Activated gamma-delta T cell treated with anti-CD3 and anti-CD28 coated beads, Interleukin-2, amount 50 U/mL, for 16 hours (primary cell): Measurements from ENCODE around the gene MYDGF.
"Not testable (repeated sequence)": the region's sequence is repeated elsewhere in the genome, so short reads cannot be mapped to it uniquely, and the experiment has no call there.

ENCODE experiments used
- DNase-seq: peaks from one replicate; pipeline ENCODE4 v3.0.0-alpha.2; 2020; ENCODE audit warnings: low read depth

MYDGF gene

DNA sequence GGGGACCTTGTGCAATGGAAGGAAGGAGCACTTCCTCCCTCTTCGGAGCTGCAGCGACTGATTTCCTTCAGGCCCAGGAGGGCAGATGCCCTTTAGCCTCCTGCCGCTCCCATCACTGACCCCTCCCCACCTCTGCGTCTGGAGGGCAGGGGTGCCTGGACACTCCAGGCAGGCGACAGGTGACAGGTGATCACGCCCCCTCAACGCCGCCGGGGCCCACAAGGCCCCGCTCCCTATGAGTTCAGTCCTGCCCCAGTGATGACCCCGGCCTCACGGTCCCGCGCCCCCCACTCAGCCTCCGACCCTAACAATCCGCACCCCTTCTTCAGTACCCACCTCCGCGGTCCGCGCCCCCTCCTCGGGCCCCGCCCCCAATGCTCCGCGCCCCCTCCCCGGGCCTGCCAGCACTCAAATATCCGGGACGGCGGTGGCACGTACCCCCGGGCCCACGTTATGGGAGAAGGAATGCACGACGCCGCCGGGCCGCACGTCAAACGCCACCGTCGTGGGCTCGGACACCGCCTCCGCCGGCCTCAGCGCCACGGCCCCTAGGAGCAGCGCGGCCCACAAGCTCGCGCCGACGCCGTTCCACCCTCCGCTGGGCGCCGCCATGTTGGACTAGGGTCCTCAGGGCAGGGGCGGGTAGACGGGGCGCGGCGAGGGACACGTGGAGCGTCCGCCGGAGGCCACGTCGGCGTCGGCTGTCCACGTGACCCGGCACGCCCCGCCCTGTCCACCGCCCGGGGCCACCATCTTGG lies at the start of gene MYDGF:
Gene MYDGF, minus strand, starts transcription at position 620 of the 758 bp plus-strand sequence. Its CDS starts 8 bp downstream, at position 612.
- peak; percentile 87 for DNase-seq

DNA sequence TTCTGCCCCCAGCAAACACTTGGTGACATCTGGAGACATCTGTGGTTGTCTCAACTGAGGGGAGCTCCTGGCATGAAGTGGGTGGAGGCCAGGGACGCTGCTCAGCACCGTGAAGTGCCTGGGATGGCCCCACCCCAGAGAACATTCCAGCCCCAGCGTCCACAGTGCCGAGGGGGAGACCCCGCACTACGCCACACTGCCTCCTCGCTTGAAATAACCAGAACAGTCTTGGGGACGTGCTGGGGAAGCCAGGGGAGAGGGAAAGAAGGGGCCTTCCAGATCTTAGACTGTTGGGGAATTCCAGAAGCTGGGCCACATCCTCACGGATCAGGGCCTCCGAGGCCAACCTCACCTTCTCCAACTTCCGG lies 49.3 kb upstream of the MYDGF start:
- no peak for DNase-seq

DNA sequence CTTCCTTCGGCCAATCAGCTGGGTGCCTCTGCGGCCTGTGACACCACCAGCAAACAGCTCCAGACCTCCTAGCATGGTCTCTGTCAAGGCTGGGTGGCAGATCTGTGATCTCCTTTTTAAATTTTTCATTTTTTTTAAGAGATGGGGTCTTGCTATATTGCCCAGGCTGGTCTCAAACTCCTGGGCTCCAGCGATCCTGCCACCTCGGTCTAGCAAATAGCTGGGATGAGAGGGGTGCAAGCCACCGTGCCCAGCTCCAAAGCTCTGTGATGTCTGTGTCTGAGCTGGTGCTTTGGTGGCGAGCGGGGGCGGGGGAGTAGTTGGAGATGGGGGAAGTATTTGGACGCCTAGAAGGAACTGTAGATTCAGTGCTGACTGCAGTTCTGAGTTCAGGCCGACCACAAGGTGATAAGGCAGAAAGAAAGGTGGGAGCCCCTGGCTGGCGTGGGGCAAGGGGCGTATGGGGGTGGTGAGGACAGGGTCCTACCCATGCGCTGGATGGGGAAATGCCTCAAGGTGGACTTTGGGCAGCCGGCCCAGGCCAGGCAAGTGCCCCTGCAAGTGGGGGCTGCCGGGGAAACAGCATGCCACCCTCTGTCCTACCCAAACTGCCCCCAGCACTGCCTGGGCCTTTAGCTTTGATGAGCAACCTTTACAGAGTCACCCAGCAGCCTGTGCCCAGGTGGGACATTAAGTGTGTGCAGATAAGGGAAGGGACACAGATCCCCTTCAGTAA lies 48.0 kb upstream of the MYDGF start:
- no peak for DNase-seq

DNA sequence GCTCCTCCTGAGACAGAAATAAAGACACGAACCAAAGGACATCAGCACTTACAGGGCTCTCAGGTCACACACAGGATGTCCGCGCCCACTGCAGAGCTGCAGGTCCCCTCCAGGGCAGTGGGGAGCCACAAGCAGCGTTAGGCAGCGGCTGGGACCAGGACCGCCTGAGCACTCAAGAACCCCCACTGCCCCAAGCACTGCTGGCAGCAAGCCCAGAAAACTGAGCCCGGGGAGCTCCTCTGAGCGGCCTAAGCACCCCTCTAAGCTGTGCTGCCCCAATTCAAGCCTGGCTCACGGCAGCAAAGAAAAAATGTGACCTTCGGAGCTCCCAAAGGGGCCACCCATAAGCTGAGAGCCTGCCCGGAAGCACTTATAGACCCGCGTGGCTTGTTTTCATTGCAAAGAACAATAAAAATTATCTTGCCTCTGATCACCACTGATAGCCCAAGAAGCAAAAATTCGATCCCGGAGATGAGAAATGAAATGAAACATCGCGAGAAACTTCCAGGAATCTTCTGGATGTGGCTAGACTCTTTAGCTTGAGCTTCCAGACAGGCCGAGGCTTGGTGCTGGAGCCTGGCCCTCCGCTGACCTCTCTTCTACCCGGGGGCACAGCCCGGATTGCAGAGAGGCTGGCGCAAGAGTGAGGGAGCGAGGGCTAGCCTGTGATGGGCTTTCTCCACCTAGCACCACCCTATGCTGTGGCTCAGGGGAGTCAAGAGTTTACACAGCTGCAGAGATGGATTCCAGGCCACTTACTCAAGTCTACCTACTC lies 47.2 kb upstream of the MYDGF start:
- no peak for DNase-seq

DNA sequence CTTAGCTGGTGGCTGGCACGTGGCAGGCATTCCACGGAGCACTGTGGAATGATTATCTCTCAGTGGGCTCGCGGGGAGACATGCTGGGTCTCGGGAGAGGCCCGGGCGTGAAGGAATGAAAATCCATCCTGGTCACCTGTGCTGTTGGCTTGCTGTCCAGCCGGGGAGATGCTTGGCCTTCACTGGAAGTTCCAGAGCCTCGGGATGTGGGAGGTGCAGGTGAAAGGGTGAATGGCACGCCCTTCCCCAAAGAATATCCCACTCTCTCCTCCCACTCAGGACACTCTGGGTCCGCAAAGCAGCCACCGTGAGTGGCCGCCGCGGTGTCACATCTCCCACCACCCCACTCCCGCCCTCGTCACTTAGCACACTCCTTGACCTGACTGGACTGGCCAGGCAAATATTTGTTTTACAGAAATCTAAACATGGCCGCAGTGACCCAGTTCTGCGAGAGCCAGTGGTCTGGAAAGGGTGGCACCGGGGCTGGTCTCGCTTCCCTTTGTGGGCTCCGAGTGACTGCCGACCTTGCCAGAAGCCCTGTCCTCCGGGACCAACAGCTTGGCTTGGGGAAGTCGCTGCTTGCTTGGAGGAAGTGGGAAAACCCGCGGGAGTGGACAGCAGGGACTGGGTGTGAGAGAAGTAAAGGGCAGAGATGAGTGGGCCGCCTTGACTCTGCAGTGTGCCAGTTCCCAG lies 45.5 kb upstream of the MYDGF start:
- DNase-seq: no peak

DNA sequence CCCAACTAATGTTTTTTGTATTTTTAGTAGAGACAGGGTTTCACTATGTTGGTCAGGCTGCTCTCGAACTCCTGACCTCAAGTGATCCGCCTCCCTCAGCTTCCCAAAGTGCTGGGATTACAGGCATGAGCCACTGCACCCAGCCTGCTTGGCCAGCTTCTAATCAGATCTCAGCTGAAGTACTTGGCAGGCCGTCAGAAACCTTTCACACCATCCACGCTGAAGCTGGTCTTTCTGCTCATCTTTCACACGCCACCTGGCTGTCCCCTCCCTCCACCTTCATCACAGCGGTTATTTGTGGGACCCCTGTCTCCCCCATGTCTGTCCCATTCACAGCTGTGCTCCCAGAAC lies 45.0 kb upstream of the MYDGF start:
- DNase-seq: not testable (repeated sequence)

DNA sequence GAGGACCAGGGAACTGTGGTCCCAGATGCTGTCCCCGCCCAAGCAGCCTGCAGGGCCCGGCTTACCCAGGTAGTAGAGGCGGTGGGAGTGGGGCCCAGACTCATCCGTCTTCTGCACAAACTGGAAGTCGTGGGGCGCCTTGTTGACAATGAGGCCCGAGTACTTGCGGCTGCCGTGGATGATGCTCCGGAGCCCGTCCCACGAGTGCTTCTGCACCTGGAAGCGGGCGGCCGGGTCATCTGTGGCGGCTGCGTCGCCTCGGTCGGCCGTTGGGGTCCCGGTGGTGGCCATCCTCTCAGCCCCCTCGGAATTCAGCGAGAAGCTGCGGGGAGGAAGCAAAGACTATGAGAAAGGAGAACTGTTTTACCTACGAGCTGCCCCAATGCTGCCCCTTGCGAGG lies 43.9 kb upstream of the MYDGF start:
- DNase-seq: no peak

DNA sequence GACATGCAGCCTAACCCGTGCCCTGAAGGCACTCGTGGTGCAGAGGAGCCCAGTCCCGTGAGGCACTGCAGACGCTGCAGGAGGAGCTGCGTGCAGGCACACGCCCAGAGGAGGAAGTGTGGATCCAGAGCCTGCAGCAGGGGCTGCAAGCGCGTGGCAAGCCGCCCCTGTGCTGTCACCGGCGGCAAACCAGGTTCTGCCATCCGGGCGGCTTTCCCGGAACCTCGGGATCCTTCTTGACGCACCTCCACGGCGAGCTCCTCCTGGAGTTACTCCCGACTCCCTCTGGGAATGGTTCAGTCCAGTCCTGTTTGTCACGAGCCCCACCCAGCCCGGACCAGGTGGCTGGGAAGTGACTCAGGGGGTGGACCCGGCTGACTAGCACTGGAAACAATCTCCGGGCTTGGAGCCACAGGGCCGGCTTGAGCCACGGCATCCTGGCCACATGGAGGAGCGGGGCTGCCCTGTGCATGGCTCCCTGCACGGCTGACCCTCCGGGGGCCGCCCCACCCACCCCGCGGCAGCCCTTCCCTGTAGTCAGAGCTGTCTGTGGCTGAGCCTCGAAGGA lies 43.3 kb upstream of the MYDGF start:
- DNase-seq: no peak

DNA sequence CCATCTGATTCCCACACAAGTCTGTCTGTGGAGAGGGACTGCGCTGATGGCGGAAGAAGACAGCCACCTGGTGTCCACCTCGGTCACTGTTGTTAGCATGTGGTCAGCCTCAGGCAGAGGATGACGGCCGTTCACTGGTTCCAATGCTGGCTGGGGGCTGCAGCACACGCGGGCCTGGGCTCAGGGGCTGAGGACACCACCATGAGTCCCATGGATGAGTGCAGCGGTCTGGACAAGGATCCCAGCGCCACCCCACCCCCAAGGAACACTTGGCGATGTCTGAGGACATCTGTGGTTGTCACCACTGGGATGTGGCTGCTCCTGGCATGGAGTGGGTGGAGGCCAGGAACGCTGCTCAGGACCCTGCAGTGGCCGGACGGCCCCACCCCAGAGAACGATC lies 42.6 kb upstream of the MYDGF start:
- no peak for DNase-seq

DNA sequence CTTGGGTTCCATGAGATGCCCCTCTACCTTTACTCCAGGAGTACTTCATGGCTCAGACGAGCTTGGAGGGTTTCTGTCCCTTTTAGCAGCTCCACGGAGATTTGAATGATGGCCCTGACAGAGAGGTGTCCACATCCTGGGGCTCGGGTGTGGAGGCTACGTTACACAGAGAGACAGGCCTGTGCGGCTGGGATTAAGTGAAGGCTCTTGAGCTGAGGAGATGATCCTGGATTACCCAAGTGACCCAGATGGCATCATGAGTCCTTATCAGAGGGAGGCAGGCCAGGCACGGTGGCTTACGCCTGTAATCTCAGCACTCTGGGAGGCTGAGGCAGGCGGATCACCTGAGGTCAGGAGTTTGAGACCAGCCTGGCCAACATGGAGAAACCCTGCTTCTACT lies 41.1 kb upstream of the MYDGF start:
- no peak for DNase-seq

DNA sequence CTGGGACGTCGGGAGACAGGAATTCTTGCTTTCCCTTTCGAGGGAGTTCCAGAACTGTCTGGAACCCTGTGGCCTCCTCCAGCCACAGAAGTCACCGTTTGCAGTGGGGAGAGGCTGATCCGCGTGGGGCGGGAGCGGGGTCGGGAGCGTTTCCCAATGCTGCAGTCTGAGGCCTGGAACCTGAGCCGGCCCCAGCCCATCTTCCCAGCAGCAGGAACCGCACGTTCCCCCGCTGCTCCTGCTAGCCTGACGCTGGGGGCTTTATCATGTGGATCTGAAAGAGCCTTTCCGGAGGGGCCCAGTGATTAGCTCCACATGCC lies 40.1 kb upstream of the MYDGF start:
- DNase-seq: no peak

DNA sequence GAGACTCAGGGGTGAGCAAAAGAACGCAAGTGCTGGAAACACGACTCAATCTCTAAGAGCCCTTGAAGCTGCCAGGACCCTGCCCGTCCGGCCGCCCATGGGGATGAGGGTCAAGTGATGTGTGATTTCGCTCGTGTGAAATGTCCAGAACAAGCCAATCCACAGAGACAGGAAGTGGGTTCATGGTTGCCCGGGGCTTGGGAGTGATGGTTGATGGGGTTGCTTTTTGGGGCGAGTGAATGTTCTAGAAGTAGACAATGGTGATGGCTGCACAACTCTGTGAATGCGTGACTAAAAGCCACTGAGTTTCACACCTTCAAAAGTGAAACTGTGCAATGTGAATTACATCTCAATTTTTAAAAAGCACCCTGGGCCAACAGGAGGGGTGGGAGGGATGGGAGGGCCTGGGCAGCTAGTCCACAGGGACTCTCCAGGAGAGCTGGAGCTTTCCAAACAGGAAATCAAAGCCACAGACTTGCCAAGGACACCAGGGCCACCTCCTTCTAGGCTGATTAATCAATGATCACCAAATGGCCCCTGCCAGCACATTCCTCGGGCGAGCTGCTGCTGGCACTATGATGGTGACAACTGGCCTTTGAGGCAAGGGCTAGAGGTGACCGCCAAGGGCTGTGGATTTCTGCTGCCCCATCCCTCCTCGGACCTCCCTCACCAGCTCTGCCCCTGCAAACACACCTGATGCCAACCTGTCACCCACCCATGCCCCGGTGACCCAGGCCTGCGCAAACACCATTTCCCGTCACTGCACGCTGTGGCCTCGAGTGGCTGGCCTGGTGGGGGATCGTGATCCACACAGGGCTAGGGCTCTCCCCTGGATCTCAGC lies 39.5 kb upstream of the MYDGF start:
- DNase-seq: no peak

DNA sequence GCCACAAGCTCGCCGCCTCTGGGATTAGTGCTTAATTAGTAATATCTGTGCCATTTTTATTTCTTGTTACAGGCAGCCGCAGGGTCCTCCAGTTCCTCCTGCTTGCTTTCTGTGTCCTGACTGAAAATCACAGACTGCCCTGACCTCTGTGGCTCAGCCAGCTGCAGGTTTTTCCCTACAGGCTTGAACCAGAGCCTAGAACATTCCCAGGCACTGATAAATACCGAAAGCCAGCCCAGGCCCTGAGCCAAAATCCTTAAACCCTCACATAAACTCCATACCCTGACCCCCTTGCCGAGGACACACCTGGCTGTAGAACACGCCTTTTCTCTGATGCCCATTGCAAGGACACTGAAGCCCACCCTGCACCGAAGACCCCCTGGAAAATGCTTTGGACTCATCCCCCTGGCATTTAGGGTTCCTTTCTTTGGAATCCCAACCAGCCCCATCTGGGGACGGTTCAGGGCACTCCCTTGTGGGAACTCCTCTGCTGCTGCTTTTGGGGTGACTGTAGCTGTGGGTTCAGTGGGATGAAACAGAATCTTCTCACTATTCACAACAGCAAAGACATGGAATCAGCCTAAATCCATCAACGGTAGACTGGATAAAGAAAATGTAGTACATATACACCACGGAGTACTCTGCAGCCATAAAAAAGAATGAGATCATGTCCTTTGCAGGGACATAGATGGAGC lies 38.0 kb upstream of the MYDGF start:
- no peak for DNase-seq

DNA sequence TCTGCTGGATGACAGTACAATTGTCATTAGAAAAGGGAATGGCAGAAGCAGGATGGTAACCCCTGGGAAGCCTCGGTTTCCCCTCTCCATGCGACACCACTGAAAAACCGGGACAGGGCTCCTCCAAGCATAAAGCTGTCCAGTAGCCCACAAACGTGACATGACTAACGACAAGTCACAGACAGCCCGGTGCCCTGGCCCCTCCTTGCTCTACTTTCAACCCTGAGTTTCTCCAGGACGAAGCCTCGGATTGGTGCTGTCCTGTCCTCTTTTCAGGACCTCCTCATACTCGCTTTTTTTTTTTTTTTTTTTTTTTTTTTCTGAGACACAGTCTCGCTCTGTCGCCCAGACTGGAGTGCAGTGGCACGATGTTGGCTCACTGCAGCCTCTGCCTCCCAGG lies 37.2 kb upstream of the MYDGF start:
- DNase-seq: no peak

DNA sequence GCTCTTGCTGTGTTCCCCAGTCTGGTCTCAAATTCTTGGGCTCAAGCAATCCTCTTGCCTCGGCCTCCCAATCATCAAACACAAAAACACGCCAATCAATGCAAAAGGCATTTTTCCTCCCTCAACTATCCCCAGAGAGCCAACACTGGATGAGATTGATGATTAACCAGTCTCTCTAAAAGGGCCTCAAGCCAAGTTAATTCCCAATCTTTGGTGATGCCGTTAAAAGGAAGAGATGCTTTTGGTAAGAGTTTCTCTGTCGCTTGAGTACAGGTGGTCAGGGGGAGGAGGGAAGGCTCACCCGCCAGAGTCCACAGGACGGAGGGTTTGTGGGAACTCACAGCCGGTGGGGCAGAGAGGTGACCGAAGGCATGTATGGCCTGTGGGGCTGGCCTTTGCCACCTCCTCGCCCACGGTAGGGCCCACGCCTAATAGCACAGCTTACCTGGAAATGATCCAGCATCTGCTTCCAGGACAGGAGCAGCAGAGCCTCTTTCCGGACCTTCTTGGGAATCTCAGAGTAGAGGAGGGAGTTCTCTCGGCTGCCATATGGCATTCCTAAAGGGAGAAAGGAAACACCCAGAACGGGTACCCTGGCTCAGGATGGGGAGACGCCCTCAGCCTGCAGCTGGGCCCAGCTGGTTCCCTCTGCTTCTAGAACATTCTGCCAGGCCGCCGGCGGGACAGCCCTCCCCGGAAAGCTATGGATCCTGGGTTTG lies 35.4 kb upstream of the MYDGF start:
- no peak for DNase-seq

DNA sequence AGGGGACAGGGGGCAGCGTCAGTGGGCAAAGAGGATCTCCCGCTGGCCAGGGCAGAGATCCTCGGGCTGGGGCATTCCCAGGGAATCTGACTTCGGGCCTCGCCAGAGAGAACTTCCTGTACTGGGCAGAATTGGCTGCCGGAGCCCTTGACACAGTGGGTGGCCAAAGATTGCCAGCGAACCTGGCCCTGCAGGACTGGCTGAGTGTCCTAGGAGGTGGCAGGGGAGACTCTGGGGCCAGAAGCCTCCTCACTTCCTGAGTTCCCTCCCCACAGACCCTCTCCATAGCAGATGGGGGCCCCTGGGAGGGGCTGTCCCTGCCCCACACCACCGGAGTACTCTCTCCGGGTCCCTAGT lies 34.2 kb upstream of the MYDGF start:
- no peak for DNase-seq

DNA sequence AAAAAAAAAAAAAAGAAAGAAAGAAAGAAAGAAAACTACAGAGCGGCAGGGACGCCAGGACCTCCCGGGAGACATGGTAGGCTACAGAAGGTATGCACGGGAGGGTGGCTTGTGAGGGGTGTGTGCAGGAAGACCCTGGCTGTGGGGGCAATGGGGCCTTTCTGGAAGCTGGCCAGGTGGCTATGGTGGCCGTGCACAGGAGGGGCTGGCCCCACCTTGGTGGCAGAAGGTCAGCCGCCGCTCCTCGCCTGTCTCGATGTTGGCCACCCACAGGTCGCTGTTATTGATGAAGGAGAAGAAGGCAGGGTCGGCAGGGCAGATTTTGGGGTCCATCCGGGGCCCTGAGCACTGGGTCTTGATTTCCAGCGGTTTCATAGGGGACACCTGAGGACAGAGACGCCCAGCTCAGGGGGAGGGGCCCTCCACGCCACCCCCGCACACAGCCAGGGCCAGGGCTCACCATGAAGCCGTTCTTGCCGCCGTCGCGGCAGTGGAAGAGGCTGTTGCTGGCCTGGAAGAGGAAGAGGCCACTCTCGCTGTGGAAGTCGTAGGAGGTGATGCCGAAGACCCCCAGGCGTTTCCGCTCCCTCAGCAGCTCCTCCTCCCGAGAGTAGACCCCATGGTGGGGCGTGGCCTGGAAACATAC lies 33.7 kb upstream of the MYDGF start:
- no peak for DNase-seq

DNA sequence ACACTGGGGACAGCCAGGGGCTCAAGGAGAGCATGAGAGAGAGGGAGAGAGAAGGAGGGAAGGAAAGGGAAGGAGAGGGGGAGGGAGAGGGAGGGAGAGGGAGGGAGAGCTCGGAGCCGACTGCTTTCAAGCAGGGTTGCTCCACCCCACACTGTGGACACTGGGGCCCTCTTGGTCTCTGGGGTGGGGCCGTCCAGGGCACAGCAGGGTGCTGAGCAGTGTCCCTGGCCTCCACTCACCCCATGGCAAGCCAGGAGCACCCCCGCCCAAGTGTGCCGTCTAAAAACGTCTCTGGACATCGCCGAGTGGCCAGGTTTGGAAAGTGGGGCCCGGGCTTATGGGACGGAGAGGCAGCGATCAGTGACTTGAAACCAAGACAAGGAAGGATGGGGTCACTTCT lies 32.6 kb upstream of the MYDGF start:
- DNase-seq: no peak

DNA sequence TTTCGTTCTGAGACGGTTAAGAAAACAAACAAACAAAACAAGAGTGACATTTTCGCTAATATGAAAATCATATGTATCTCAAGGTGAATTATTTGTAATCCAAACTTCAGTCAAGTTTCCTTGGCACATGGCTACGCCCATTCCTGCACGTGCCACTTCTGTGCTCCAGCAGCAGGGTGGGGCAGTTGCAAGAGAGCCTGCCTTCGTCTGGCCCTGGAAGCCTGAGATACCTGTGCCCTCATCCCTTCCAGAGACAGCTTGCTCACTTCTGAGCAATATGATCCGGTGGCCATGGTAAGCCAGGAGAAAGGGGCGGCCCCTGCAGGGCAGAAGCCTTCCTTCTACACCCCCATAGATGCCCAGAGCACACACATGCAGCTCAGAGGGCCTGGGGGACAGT lies 31.4 kb upstream of the MYDGF start:
- no peak for DNase-seq

DNA sequence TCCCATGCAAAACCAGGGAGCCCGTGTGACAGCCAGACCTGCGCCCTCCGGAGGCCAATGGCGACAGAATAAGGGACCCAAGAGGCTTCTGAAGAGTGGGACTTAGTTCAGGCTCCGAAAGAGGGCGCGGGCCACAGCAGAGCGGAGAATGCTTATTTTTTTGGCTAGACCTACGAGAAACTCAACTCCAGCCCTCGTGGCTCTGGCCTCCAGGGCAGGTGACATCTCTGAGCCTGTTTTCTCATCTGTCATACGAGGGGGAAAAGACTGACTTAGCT lies 30.5 kb upstream of the MYDGF start:
- DNase-seq: no peak
